ENCODE results near the gene NR1H3. TPM values are rescaled to one million over a fixed set of nuclear protein-coding genes. Genes with fewer than 3 reads are reported as not detected.

The NR1H3 gene
- total and polyA plus RNA-seq, 10 of the 15 experiments (the other 5 are each of a cell fraction or from before 2014, with no cell fraction given): 2.6 to 8.9 (median 4.5) TPM

GRCh38 chr11:47248664-47249377 lies 9.0 kb upstream of the NR1H3 start, which contains the start of gene ACP2 (continued):
- TF ChIP-seq CBFB (IDR thresholded peaks at IDR 0.05; ENCODE audit: low read depth) (peak; percentile 67), PAX8 (IDR thresholded peaks at IDR 0.05) (no peak), NBN (IDR thresholded peaks at IDR 0.05) (peak; percentile 95), MYB (IDR thresholded peaks at IDR 0.05; ENCODE audit: borderline replicate concordance, low read depth, low read length) (no peak), BCL11A (IDR thresholded peaks at IDR 0.05; ENCODE audit: low read depth, low read length) (peak; percentile 3; the same call in 1 of the 2 replicates), NKRF (conservative IDR thresholded peaks at IDR 0.05) (peak; percentile 41; the same call in 1 of the 2 replicates), NR2F1 (conservative IDR thresholded peaks at IDR 0.05) (peak; percentile 83), DPF2 (IDR thresholded peaks at IDR 0.05) (peak; percentile 24; the same call in 1 of the 2 replicates), SPI1 (IDR thresholded peaks at IDR 0.05; ENCODE audit: borderline replicate concordance, insufficient read depth, low read depth, low read length) (no peak), MTA3 (IDR thresholded peaks at IDR 0.05; ENCODE audit: borderline replicate concordance, low read length) (no peak; the same call in 1 of the 2 replicates), YBX1 (IDR thresholded peaks at IDR 0.05) (no peak), KLF5 (IDR thresholded peaks at IDR 0.05; ENCODE audit: partially characterized antibody) (peak; percentile 63), USF2 (IDR thresholded peaks at IDR 0.05; ENCODE audit: borderline replicate concordance, low read depth, low read length) (no peak), ZNF622 (IDR thresholded peaks at IDR 0.05) (no peak), HDAC2 (IDR thresholded peaks at IDR 0.05) (no peak), IKZF1 (conservative IDR thresholded peaks at IDR 0.05) (peak; percentile 95), RB1 (IDR thresholded peaks at IDR 0.05; ENCODE audit: borderline replicate concordance) (peak; percentile 98), YY1 (IDR thresholded peaks at IDR 0.05; ENCODE audit: low read depth, low read length) (peak; percentile 100), CBX5 (IDR thresholded peaks at IDR 0.05; ENCODE audit: low read depth) (0 out of 2 replicates have a peak, but pooled peaks have one; percentile 86), ASH2L (IDR thresholded peaks at IDR 0.05; ENCODE audit: borderline replicate concordance, low read depth) (peak; percentile 48; the same call in 1 of the 2 replicates), SRF (IDR thresholded peaks at IDR 0.05; ENCODE audit: low read depth in 2 of 2, low read length in 2 of 2) (peak; percentile 41 to 93; a peak in 3 of 4 replicates), POLR2AphosphoS5 (IDR thresholded peaks at IDR 0.05; ENCODE audit: low read length) (peak; percentile 93), EGR1 (IDR thresholded peaks at IDR 0.05; ENCODE audit: borderline replicate concordance in 1 of 2, low read depth in 2 of 2, low read length in 2 of 2) (peak; percentile 56 to 74; a peak in 2 of 3 replicates), ZNF592 (IDR thresholded peaks at IDR 0.05) (peak; percentile 54; the same call in 1 of the 2 replicates), CREB1 (IDR thresholded peaks at IDR 0.05; ENCODE audit: low read depth) (peak; percentile 76), HCFC1 (IDR thresholded peaks at IDR 0.05; ENCODE audit: low read length) (peak; percentile 95)

All from GM12878 (cell line).